Measurements from ENCODE around the gene CDIP1.

DNA sequence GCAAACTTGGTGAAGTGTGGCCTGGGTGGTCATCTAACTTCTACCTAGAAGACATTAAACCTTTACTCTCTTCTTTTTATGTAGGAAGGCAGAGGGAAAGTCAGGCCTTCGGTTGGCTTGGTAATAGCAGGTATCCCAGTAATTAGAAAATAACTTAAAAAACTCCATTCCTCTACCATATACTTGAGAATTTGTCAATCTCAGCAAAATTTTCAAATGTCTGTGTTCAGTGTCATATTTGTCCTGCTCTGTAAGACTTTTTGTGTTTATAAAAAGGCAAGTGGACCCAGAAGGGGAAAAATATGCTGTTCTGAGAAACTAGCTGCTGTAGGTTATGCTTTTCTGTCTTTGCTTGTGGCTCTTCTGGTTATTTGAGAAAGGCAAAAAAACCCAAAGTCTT lies 56.6 kb downstream of the CDIP1 start:
- no peak for TF ChIP-seq POLR2A (IDR thresholded peaks at IDR 0.05)
- TF ChIP-seq, protein P1, sequence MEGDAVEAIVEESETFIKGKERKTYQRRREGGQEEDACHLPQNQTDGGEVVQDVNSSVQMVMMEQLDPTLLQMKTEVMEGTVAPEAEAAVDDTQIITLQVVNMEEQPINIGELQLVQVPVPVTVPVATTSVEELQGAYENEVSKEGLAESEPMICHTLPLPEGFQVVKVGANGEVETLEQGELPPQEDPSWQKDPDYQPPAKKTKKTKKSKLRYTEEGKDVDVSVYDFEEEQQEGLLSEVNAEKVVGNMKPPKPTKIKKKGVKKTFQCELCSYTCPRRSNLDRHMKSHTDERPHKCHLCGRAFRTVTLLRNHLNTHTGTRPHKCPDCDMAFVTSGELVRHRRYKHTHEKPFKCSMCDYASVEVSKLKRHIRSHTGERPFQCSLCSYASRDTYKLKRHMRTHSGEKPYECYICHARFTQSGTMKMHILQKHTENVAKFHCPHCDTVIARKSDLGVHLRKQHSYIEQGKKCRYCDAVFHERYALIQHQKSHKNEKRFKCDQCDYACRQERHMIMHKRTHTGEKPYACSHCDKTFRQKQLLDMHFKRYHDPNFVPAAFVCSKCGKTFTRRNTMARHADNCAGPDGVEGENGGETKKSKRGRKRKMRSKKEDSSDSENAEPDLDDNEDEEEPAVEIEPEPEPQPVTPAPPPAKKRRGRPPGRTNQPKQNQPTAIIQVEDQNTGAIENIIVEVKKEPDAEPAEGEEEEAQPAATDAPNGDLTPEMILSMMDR (IDR thresholded peaks at IDR 0.05) = no peak
